AG04450 (cell line): ENCODE data around the gene HOXA9. TPM values are rescaled to one million over a fixed set of nuclear protein-coding genes. Genes with fewer than 3 reads are reported as not detected.

Experiments used
- CTCF ChIA-PET: fragments of 300-600, 350-600 bp; formaldehyde crosslinking; extraction: SDS; loops from one replicate; lab custom pipeline; 2022; ENCODE audit warnings: antibody characterized with exemption, inconsistent platforms; lab: Charles Lee
- POLR2A ChIA-PET: fragments of 350-600 bp; formaldehyde crosslinking; extraction: SDS; loops from one replicate; lab custom pipeline; 2021; ENCODE audit warnings: antibody characterized with exemption, inconsistent platforms; lab: Yijun Ruan, JAX
- DNase-seq: peaks from one replicate; pipeline ENCODE4 v3.0.0-alpha.2; 2011; ENCODE audit warnings: low read depth, low spot score
- H3K27ac ChIP-seq: one replicate; pipeline ENCODE4 v1.5.1; 2012; ENCODE audit warnings: low read depth, low read length, control low read depth
- H3K27me3 ChIP-seq: one replicate; pipeline ENCODE4 v1.6.0; 2012; ENCODE audit warnings: low read length; ENCODE audit not compliant: control insufficient read depth, insufficient read depth
- H3K4me3 ChIP-seq: 2 replicates; pipeline ENCODE4 v1.5.1; 2011; ENCODE audit warnings: mild to moderate bottlenecking, low read depth, low read length, control low read depth
- H3K9me3 ChIP-seq: 2 replicates; pipeline ENCODE4 v1.5.1; 2012; ENCODE audit warnings: low read length; ENCODE audit not compliant: control insufficient read depth, insufficient read depth
- polyA plus RNA-seq: library from polyadenylated mRNA; depleted of rRNA; stranded (reverse); fragments of >200 nt; gene quantifications from 2 replicates; pipeline ENCODE4 v1.2.3, GENCODE V29; 2011
- TF ChIP-seq, protein P1 (sequence below): IDR thresholded peaks from 2 replicates; pipeline ENCODE4 v1.5.1; 2011; ENCODE audit warnings: low read depth, low read length, control low read depth, inconsistent platforms

HOXA9 gene
- polyA plus RNA-seq, 1 experiment = 1.5 TPM

DNA sequence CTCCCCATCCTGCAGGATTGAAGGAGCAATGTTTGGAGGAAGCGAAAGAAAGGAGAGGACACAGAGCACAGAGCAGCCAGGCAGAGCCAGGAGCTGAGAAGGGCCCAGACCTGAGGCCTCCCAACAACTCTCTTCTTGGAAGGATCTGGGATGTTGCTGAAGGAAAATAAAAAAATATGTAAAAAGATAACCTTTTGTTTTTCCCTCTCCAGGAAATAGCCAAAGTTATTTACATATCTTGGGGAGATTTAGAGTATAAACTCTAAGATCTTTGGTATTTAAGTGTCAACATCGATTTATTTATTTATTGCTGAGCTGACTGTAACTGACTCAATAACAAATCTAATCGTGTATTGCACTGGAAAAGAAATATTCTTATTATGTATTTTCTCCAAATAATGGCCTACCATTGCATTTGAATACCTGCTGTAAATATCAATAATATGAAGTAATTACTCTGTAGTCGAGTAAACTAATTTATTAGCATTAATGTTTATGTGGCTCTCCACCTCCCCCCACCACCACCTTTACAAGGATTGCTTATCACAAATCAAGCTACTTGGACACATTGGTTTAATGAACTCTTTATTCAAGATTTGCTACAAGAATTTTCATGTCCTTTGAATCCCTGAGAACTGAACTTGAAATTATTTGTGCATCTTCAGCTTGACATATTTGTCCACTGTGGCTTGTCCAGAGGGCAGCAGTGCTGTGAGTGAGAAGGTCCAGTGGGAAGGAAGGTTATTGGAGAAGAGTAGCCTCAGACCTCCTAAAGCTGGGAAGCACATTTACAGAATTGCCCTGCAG is 21.5 kb upstream of the HOXA9 start:
- CTCF ChIA-PET = interaction anchor here (0.5 to 2.2 kb wide), 6 partner anchors 9 to 1294 kb away, joined by 3 to 11 read pairs (median 4); partner anchors contain the start of gene HOXA10

DNA sequence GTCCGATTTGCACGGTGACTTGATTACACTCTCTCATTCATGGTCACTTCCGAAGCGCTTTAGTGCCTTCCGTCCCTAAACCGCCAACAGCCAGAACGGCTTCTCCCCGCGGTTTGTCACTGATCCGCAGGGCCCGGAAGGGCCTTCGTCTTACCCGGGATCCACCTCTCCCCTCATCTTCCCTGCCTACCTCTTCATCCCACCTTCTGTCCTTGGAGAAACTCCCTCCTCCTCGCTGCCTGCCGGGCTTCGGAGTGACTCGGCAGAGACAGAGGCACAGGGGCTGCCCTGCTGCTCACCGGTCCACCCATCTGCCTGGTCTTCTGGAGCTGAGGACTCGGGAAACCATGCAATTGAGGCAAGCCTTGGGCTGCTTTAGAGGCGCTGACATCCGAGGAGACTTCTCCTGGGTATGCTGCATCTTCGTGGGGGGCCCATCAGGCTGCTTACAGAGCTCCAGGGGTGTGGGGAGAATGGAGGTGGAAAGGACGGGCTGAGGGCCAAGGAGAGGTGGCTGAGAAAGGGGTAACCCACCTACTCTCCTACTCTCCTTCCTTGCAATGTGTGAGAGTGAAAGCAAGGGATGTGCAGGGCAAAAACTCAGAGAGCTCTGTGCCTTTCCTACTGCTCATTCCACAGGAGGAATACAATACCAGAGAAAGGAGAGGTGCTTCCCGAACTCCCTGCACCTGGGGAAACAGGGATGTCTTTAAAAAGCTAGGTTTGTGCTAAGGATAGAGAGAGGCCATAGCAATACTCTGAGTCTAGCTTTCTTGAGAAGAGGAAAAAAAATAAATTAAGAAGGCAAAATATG is 20.7 kb upstream of the HOXA9 start:
- CTCF ChIA-PET = interaction anchor here (1.1 to 2.2 kb wide), 6 partner anchors 10 to 1293 kb away, joined by 3 to 11 read pairs (median 4); no protein-coding TSS in a partner anchor
- TF ChIP-seq, protein P1, sequence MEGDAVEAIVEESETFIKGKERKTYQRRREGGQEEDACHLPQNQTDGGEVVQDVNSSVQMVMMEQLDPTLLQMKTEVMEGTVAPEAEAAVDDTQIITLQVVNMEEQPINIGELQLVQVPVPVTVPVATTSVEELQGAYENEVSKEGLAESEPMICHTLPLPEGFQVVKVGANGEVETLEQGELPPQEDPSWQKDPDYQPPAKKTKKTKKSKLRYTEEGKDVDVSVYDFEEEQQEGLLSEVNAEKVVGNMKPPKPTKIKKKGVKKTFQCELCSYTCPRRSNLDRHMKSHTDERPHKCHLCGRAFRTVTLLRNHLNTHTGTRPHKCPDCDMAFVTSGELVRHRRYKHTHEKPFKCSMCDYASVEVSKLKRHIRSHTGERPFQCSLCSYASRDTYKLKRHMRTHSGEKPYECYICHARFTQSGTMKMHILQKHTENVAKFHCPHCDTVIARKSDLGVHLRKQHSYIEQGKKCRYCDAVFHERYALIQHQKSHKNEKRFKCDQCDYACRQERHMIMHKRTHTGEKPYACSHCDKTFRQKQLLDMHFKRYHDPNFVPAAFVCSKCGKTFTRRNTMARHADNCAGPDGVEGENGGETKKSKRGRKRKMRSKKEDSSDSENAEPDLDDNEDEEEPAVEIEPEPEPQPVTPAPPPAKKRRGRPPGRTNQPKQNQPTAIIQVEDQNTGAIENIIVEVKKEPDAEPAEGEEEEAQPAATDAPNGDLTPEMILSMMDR = no peak
- POLR2A ChIA-PET = no interaction called here
- peaks cover 95% of the 10 kb centered on the region for H3K27me3 ChIP-seq
- no peak for DNase-seq
- no peak overlapping the region for H3K27ac ChIP-seq
- peaks cover 23% of the 10 kb centered on the region; the same call in 1 of the 2 replicates for H3K9me3 ChIP-seq
- H3K4me3 ChIP-seq = no peak overlapping the region

More for the DNA sequence above, 21.5 kb upstream of the HOXA9 start:
- Histone ChIP-seq H3K4me3 (no peak overlapping the region), H3K27ac (no peak overlapping the region), H3K27me3 (peaks cover 97% of the 10 kb centered on the region), H3K9me3 (peaks cover 27% of the 10 kb centered on the region; the same call in 1 of the 2 replicates)
- TF ChIP-seq, protein P1 = no peak
- DNase-seq = no peak
- POLR2A ChIA-PET = no interaction called here

DNA sequence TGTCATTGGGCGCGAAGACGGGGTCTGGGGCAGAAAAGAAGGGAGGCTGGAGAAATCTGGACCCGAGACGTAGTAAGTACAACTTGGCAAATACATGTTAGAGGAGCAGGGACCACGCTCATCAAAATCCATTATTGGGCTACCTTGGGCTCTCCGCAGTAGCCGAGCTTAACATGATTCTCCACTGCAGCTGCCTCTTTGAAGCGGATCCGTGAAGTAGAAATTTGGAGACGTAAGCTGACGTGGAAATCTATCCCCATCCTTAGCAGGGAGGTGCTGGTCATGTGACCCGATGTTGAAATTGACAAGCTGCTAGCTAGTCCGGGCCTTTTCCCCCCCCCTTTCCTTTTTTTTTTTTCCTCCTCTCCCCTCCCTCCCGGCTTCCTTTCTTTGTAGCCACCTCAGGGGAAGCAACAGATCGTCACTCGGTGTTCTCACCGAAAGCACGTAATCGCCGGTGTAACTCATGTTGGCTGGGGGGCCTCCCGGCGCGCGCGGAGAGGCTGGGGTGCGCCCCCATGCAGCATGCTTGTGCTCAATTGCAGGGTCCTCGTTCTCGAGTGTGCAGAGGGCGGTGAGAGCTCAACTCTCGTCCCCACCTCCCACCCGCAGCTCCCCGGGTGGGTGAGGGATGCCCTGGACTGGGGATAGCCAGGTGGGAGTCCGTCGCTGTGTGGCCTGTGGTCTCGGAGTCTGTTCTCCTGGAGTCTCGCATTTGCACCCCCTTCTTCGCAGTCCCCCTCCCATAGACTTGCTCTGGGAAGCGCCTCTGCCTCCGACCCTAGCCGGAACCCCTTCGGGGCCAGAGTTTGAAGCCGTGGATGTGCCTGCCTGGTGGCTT is 19.9 kb upstream of the HOXA9 start, which contains the start of gene HOXA11:
TSS of gene HOXA11 (minus strand) at position 220 of the 841 bp plus-strand sequence. CDS start at position 132, 88 bp downstream.
- Histone ChIP-seq H3K27ac (no peak within 1 kb of the TSS), H3K9me3 (peaks cover 23% of the 10 kb centered on the region; the same call in 1 of the 2 replicates), H3K27me3 (peaks cover 95% of the 10 kb centered on the region), H3K4me3 (peak within 1 kb of the TSS; percentile 36)
- CTCF ChIA-PET = interaction anchor here (1.0 to 1.7 kb wide), 3 partner anchors 25 to 1293 kb away, joined by 3 to 5 read pairs (median 4); no protein-coding TSS in a partner anchor
- POLR2A ChIA-PET = no interaction called here
- no peak for DNase-seq
- TF ChIP-seq, protein P1 = no peak

DNA sequence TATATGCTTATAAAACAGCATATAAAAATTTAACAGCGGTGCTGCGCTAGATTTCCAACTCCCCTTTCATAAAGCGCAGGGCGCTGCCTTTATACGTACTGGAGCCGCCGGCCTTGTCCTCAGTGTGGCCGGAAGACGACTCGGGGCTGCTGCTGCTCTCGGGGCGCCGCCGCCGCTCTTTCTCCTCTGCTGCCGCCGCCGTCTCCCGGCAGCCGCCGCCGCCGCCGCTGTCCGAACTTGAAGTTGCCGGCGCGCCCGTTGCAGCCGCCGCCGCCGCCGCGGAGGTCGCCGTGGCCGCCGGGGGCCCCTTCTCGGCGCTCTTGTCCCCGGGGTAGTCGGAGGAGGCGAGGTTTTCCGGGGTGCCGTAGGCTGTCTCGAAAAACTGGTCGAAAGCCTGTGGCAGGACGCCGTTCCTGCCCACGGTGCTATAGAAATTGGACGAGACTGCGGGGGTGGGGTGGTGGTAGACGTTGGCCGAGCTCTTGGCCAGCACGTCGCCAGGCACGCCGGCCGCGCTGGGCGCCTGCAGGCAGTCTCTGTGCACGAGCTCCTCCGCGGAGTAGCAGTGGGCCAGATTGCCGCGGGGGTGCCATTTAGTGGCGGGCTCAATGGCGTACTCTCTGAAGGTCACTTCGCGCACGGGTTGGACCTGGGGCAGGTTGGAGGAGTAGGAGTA is 19.1 kb upstream of the HOXA9 start:
- TF ChIP-seq, protein P1 = no peak
- ChIA-PET CTCF (interaction anchor here (1.0 to 1.1 kb wide), 3 partner anchors 26 to 1292 kb away, joined by 3 to 4 read pairs (median 3); no protein-coding TSS in a partner anchor), POLR2A (interaction anchor here (0.6 kb wide), 1 partner anchor 9 kb away, joined by 4 read pairs; no protein-coding TSS in a partner anchor)
- no peak for DNase-seq
- Histone ChIP-seq H3K4me3 (peak overlapping the region; percentile 36), H3K27me3 (peaks cover 96% of the 10 kb centered on the region), H3K27ac (no peak overlapping the region), H3K9me3 (peaks cover 23% of the 10 kb centered on the region; the same call in 1 of the 2 replicates)
